Measurements from ENCODE around the gene BMP2.

The BMP2 gene

DNA sequence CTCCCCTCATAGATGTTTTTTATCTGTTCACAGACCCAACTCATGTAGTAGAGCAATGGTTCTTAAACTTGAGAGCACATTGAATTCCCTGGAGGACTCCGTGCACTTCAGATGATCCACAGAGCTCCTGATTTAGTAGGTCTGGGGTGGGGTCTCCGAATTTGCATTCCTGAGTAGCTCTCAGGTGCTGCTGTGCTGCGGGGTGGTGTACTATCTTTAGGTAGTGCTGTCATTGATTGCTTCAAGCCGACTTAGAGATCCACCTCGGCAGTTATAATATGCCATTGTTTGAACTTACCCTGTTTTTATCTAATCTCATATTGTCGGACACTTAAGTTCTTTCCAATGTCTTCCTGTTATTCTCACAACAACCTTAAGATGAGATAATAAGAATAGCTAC, 45.0 kb downstream of the BMP2 start:
- TF ChIP-seq, protein P1, sequence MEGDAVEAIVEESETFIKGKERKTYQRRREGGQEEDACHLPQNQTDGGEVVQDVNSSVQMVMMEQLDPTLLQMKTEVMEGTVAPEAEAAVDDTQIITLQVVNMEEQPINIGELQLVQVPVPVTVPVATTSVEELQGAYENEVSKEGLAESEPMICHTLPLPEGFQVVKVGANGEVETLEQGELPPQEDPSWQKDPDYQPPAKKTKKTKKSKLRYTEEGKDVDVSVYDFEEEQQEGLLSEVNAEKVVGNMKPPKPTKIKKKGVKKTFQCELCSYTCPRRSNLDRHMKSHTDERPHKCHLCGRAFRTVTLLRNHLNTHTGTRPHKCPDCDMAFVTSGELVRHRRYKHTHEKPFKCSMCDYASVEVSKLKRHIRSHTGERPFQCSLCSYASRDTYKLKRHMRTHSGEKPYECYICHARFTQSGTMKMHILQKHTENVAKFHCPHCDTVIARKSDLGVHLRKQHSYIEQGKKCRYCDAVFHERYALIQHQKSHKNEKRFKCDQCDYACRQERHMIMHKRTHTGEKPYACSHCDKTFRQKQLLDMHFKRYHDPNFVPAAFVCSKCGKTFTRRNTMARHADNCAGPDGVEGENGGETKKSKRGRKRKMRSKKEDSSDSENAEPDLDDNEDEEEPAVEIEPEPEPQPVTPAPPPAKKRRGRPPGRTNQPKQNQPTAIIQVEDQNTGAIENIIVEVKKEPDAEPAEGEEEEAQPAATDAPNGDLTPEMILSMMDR (IDR thresholded peaks at IDR 0.05; ENCODE audit: low read depth, low read length, missing control alignments), result no peak
- no peak overlapping the region for H3K4me3 ChIP-seq (ENCODE audit: low read depth, low read length)
- DNase-seq (ENCODE audit: low read depth), result no peak

DNA sequence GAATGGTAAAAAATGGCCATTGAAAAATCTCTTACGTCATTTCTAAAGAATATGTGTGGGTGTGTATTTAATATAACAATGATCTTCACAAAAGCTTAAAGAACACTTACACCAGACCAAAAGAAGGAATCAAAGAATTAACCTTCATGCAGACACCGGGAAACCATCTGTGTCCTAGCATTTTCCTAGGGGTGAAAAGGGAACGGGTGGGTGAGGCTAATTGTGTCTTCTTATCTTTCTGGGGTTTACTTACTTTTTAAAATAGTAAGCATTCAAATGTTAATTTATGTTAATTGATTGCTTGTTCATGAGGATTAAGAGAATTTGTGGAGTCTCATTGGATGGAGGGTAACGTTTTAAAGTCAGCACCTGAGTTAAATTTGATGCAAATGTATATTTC, 47.5 kb downstream of the BMP2 start:
- no peak for DNase-seq (ENCODE audit: low read depth)
- TF ChIP-seq, protein P1 (IDR thresholded peaks at IDR 0.05; ENCODE audit: low read depth, low read length, missing control alignments), result no peak
- H3K4me3 ChIP-seq (ENCODE audit: low read depth, low read length), result no peak overlapping the region

DNA sequence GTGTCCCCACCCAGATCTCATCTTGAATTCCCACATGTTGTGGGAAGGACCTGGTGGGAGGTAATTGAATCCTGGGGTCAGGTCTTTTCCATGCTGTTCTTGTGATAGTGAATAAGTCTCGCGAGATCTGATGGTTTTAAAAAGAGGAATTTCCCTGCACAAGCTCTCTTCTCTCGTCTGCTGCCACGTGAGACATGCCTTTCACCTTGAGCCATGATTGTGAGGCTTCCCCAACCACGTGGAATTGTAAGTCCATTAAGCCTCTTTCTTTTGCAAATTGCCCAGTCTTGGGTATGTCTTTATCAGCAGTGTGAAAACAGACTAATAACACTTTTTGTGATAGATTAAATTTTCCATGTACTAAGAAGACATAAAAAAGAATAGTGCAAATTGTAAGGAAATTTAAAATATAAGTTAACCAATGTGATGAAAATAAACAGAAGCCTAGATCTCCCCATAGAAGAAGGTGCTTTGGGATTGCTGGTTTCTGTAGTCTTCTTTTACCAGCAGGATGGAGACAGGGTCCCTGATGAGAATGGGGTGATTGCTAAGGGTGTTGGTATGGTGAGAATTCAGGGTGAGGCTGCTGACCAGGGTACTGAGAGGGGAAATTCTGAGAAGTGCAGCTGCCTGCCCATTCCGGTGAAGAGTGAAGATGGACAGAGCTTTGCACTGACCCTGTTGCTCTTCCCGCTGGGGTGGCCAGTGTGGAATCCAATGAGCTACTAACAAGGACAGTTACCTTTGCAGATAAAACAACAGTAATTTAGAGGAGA, 50.7 kb downstream of the BMP2 start:
- TF ChIP-seq, protein P1 (IDR thresholded peaks at IDR 0.05; ENCODE audit: low read depth, low read length, missing control alignments), result no peak
- H3K4me3 ChIP-seq (ENCODE audit: low read depth, low read length), result no peak overlapping the region
- DNase-seq (ENCODE audit: low read depth), result no peak

DNA sequence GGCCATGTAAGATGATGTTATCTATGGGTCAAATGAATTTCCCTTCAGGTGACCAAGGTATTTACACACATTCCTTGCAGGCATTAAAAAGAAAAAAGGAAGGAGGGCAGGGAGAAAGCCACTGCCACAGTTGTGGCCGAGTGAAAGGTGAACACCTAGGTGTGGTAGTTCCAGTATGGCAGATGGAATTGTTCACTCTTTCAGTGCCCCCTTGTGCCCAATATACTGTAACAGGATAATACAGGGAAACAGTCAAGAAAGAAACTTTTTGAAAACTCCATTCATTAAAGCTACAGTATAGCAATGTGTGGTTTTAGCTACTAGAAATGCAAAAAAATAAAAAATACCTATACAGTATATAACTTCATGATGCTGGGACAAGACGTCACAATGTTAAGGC, 52.1 kb downstream of the BMP2 start:
- TF ChIP-seq, protein P1 (IDR thresholded peaks at IDR 0.05; ENCODE audit: low read depth, low read length, missing control alignments), result no peak
- no peak for DNase-seq (ENCODE audit: low read depth)
- H3K4me3 ChIP-seq (ENCODE audit: low read depth, low read length), result no peak overlapping the region

DNA sequence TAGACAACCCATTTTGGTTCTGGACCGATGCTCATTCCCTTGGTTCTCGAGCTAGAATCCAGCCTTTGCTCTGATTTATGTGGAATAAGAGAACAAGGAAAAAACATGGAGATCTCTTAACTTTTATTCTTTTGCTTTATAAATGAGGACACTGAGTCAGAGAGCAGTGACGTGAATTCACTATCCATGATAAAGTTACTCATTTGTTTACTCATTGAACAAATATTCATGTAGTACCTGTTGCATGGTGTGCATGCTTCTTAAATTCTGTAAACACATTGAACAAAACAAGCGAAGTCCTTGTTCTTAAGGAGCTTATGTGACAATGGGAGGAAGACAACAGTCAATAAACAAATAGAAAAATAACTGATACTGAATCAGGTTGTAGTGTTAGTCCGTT, 56.9 kb downstream of the BMP2 start:
- DNase-seq (ENCODE audit: low read depth), result no peak
- TF ChIP-seq, protein P1 (IDR thresholded peaks at IDR 0.05; ENCODE audit: low read depth, low read length, missing control alignments), result no peak
- H3K4me3 ChIP-seq (ENCODE audit: low read depth, low read length), result no peak overlapping the region

DNA sequence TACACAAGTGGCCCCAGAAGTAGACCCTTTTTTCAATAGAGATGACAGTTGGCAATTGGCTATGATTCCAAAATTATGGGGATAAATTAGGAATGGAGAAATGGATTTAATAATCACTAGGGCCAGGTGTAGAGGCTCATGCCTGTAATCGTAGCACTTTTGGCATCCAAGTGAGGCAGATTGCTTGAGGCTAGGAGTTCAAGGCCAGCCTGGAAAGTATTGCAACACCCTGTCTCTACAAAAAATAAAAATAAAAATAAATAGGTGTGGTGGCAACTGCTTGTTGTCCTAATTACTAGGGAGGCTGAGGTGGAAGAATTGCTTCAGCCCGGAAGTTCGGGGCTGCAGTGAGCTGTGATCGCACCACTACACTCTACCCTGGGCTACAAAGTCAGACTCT, 60.0 kb downstream of the BMP2 start:
- no peak overlapping the region for H3K4me3 ChIP-seq (ENCODE audit: low read depth, low read length)
- TF ChIP-seq, protein P1 (IDR thresholded peaks at IDR 0.05; ENCODE audit: low read depth, low read length, missing control alignments), result no peak
- no peak for DNase-seq (ENCODE audit: low read depth)

Data from GM12864 (cell line).